CD4-positive, alpha-beta T cell (primary cell): Measurements from ENCODE around the gene ACSL4. TPM values are rescaled to one million over a fixed set of nuclear protein-coding genes. Genes with fewer than 3 reads are reported as not detected.

Experiments
- ATAC-seq: fragments of 200-7000 bp; cut with Tn5 transposase; one replicate; pipeline ENCODE4 v1.10.0; 2022; ENCODE audit warnings: mild to moderate bottlenecking; ENCODE audit not compliant: poor library complexity
- CTCF ChIA-PET: fragments of 350-600 bp; sonication (Branson Sonifier 250); formaldehyde crosslinking; loops from one replicate; lab custom pipeline; 2021; ENCODE audit warnings: antibody characterized with exemption, inconsistent platforms; lab: Charles Lee
- POLR2A ChIA-PET: fragments of 350-600 bp; sonication (Branson Sonifier 250); formaldehyde crosslinking; loops from one replicate; lab custom pipeline; 2021; ENCODE audit warnings: antibody characterized with exemption, inconsistent platforms; lab: Charles Lee
- DNase-seq, 14 experiments: peaks; one replicate each; pipeline ENCODE4 v3.0.0-alpha.2; 2013 to 2020; ENCODE audit warnings: mixed read lengths in 2 of 14
- H3K27ac ChIP-seq, 2 donors: one replicate each; pipeline versions ENCODE4 v1.5.1 to v1.7.0; 2013; ENCODE audit warnings: low read length in 2 of 2, low read depth in 1 of 2, mild to moderate bottlenecking in 1 of 2
- H3K27me3 ChIP-seq, 2 experiments: 1 replicate in 1 of 2; 2 replicates in 1 of 2; pipeline versions ENCODE4 v1.6.1 to v1.7.0; 2013; ENCODE audit warnings: low read length in 2 of 2, control low read depth in 1 of 2, mild to moderate bottlenecking in 1 of 2, moderate library complexity in 1 of 2; ENCODE audit not compliant: insufficient read depth in 2 of 2, control insufficient read depth in 1 of 2
- H3K36me3 ChIP-seq: one replicate; pipeline ENCODE4 v1.6.1; 2013; ENCODE audit warnings: low read length, control low read depth; ENCODE audit not compliant: insufficient read depth
- H3K4me1 ChIP-seq: one replicate; pipeline ENCODE4 v1.6.1; 2013; ENCODE audit warnings: low read length, control low read depth; ENCODE audit not compliant: insufficient read depth
- H3K4me3 ChIP-seq: one replicate; pipeline ENCODE4 v1.5.1; 2013; ENCODE audit warnings: mild to moderate bottlenecking, low read length, moderate library complexity
- H3K9me3 ChIP-seq, 2 experiments: 1 replicate in 1 of 2; 2 replicates in 1 of 2; pipeline versions ENCODE4 v1.6.1 to v1.7.0; 2013; ENCODE audit warnings: low read length in 2 of 2, mild to moderate bottlenecking in 2 of 2, control low read depth in 1 of 2, moderate library complexity in 1 of 2; ENCODE audit not compliant: control insufficient read depth in 1 of 2, insufficient read depth in 1 of 2
- H3K27ac Mint-ChIP-seq: one replicate; pipeline ENCODE4 v1.8.0; 2020; ENCODE audit warnings: mixed read lengths
- H3K27me3 Mint-ChIP-seq: one replicate; pipeline ENCODE4 v1.8.0; 2021; ENCODE audit warnings: mixed read lengths
- H3K36me3 Mint-ChIP-seq: one replicate; pipeline ENCODE4 v1.8.0; 2021; ENCODE audit warnings: low read depth, mixed read lengths
- H3K4me1 Mint-ChIP-seq: one replicate; pipeline ENCODE4 v1.8.0; 2021; ENCODE audit warnings: low read depth, mixed read lengths
- H3K4me3 Mint-ChIP-seq: one replicate; pipeline ENCODE4 v1.8.0; 2020; ENCODE audit warnings: mild to moderate bottlenecking, mixed read lengths
- H3K9me3 Mint-ChIP-seq: one replicate; pipeline ENCODE4 v1.8.0; 2020; ENCODE audit warnings: mixed read lengths
- CTCF ChIP-seq: fragments of 200-600 bp; IDR thresholded peaks from one replicate; pipeline ENCODE4 v1.8.0; 2022; ENCODE audit warnings: antibody characterized with exemption, mild to moderate bottlenecking
- intact Hi-C, 2 experiments: fragments of 100-400 bp; cut with DNase I in 1 of 2; cut with micrococcal nuclease in 1 of 2; formaldehyde crosslinking; loops; one replicate each; pipeline versions ENCODE4 v1.15.1 to v1.9.0; 2023 to 2025; cut with DNase I, micrococcal nuclease
- total RNA-seq, 174 experiments: library from RNA in 2 of 174; stranded (reverse) in 2 of 174; gene quantifications; one replicate each; pipeline ENCODE4 v1.2.3 and lab custom pipeline; 2021 to 2026

Gene ACSL4
- total RNA-seq, 2 experiments from 2014 or later: 11.1 to 14.5 TPM

- Mint-ChIP-seq H3K9me3 (no peaks in the 10 kb centered on the region), H3K4me3 (no peak overlapping the region), H3K27me3 (no peaks in the 10 kb centered on the region), H3K27ac (no peak overlapping the region), H3K4me1 (peaks cover 8% of the 10 kb centered on the region), H3K36me3 (no peaks in the 10 kb centered on the region)
- CTCF ChIA-PET: interaction anchor here (0.8 to 1.4 kb wide), 2 partner anchors 117 kb away, joined by 3 read pairs; no protein-coding TSS in a partner anchor
- no peak for TF ChIP-seq CTCF
- no peaks in the 10 kb centered on the region for H3K4me1 ChIP-seq
- no peak overlapping the region for H3K4me3 ChIP-seq
- no peak overlapping the region for H3K27ac ChIP-seq
- DNase-seq (peak in 2 of 14 experiments; percentile 11 to 22), ATAC-seq (no peak)
- no peaks in the 10 kb centered on the region for H3K9me3 ChIP-seq
- POLR2A ChIA-PET: no interaction called here
- H3K27me3 ChIP-seq: no peaks in the 10 kb centered on the region
- intact Hi-C loops: loop anchor here (10.0 kb wide), 2 partner anchors 575 to 1945 kb away; partner anchors contain the start of genes ALG13 (in 1 of the 2) and AMMECR1 (in 1 of the 2)
- H3K36me3 ChIP-seq: no peaks in the 10 kb centered on the region
Measured at GRCh38 chrX:109739625-109740432, 6.8 kb upstream of the ACSL4 start.

- Histone ChIP-seq H3K27ac (no peak overlapping the region), H3K9me3 (no peaks in the 10 kb centered on the region), H3K4me1 (peaks cover 4% of the 10 kb centered on the region), H3K36me3 (no peaks in the 10 kb centered on the region), H3K27me3 (no peaks in the 10 kb centered on the region), H3K4me3 (no peak overlapping the region)
- DNase-seq (no peak), ATAC-seq (no peak)
- CTCF ChIA-PET: no interaction called here
- peak overlapping the region; percentile 30 for H3K27ac Mint-ChIP-seq
- intact Hi-C loops: loop anchor here (10.0 kb wide), 2 partner anchors 580 to 1950 kb away; partner anchors contain the start of genes ALG13 (in 1 of the 2) and AMMECR1 (in 1 of the 2)
- no peaks in the 10 kb centered on the region for H3K27me3 Mint-ChIP-seq
- H3K4me1 Mint-ChIP-seq: peaks cover 28% of the 10 kb centered on the region
- no peaks in the 10 kb centered on the region for H3K9me3 Mint-ChIP-seq
- TF ChIP-seq CTCF: no peak
- peaks cover 9% of the 10 kb centered on the region for H3K36me3 Mint-ChIP-seq
- H3K4me3 Mint-ChIP-seq: no peak overlapping the region
- POLR2A ChIA-PET: interaction anchor here (3.5 kb wide), 1 partner anchor 582 kb away, joined by 20 read pairs; the partner anchor contains the start of gene AMMECR1
Measured at GRCh38 chrX:109735202-109735744, 2.2 kb upstream of the ACSL4 start.

- POLR2A ChIA-PET: interaction anchor here (1.5 to 3.5 kb wide), 4 partner anchors 15 to 584 kb away, joined by 3 to 20 read pairs (median 10); partner anchors contain the start of genes AMMECR1 and NXT2
- Histone ChIP-seq H3K36me3 (no peaks in the 10 kb centered on the region), H3K27me3 (no peaks in the 10 kb centered on the region), H3K9me3 (no peaks in the 10 kb centered on the region), H3K4me3 (peak overlapping the region; percentile 96), H3K4me1 (peaks cover 4% of the 10 kb centered on the region), H3K27ac (peak overlapping the region; percentile 53 to 64)
- ATAC-seq (no peak), DNase-seq (no peak)
- Mint-ChIP-seq H3K9me3 (no peaks in the 10 kb centered on the region), H3K27ac (peak overlapping the region; percentile 91), H3K4me1 (peaks cover 42% of the 10 kb centered on the region), H3K4me3 (peak overlapping the region; percentile 94), H3K36me3 (peaks cover 12% of the 10 kb centered on the region), H3K27me3 (no peaks in the 10 kb centered on the region)
- CTCF ChIA-PET: interaction anchor here (1.5 kb wide), 1 partner anchor 19 kb away, joined by 3 read pairs; no protein-coding TSS in a partner anchor
- TF ChIP-seq CTCF: no peak
- intact Hi-C loops: loop anchor here (5.0 to 10.0 kb wide), 4 partner anchors 196 to 1951 kb away; partner anchors contain the start of genes ALG13 (in 1 of the 2), AMMECR1 (in 1 of the 2), NXT2 (in 1 of the 2) and TMEM164 (in 1 of the 2)
Measured at GRCh38 chrX:109733613-109734083, 591 bp upstream of the ACSL4 start.
